Right lobe of liver (tissue), 6 donors: ENCODE results near the gene MS4A15. TPM values are rescaled to one million over a fixed set of nuclear protein-coding genes. Genes with fewer than 3 reads are reported as not detected.

Source experiments
- ATAC-seq, 4 donors: fragments of 200-7000 bp; cut with Tn5 transposase; one replicate each; pipeline ENCODE4 v1.9.1; 2020; ENCODE audit warnings: mild to moderate bottlenecking in 4 of 4, moderate library complexity in 4 of 4
- DNase-seq, 3 donors: peaks; one replicate each; pipeline ENCODE4 v3.0.0-alpha.2; 2020
- H3K27ac ChIP-seq, 3 donors: fragments of 200-600 bp; one replicate each; pipeline ENCODE4 v1.8.0; 2022
- H3K27me3 ChIP-seq, 2 donors: fragments of 200-600 bp; one replicate each; pipeline ENCODE4 v1.8.0; 2022
- H3K36me3 ChIP-seq, 4 donors: fragments of 200-600 bp; sonication (generic) in 1 of 4; one replicate each; pipeline versions ENCODE4 v1.5.1 to v1.8.0; 2017 to 2022; ENCODE audit warnings: control low read depth in 1 of 4
- H3K4me1 ChIP-seq, 4 donors: fragments of 200-600 bp; sonication (generic) in 1 of 4; one replicate each; pipeline versions ENCODE4 v1.5.1 to v1.8.0; 2017 to 2022; ENCODE audit warnings: control low read depth in 1 of 4
- H3K4me3 ChIP-seq, 3 donors: fragments of 200-600 bp; one replicate each; pipeline ENCODE4 v1.8.0; 2022
- H3K9me3 ChIP-seq, 4 donors: fragments of 200-600 bp; sonication (generic) in 1 of 4; one replicate each; pipeline versions ENCODE4 v1.5.1 to v1.8.0; 2017 to 2022; ENCODE audit warnings: control low read depth in 1 of 4
- POLR2A ChIP-seq: fragments of 450-650 bp; IDR thresholded peaks from one replicate; pipeline ENCODE4 v1.6.1; 2017; ENCODE audit warnings: antibody characterized with exemption, mild to moderate bottlenecking
- WGBS: methylation state at CpG from one replicate; pipeline ENCODE4 v1.1.6; 2018; ENCODE audit warnings: low coverage, low lambda C conversion rate; ENCODE audit not compliant: insufficient coverage; ENCODE audit errors: missing lambda C conversion rate; 5-methylcytosine and 5-hydroxymethylcytosine counted together
- intact Hi-C, 2 donors: fragments of 100-400 bp; cut with DNase I; formaldehyde crosslinking; loops; one replicate each; pipeline versions ENCODE4 v1.11.2 to v1.14.1; 2022
- total RNA-seq, 6 experiments: library from RNA; depleted of rRNA in 2 of 6; stranded (reverse); fragments of >200 nt in 2 of 6; fragmentation: NEBNext Ultra II Directional in 3 of 6; extraction: Animal tissue kit (Norgen Biotek cat#: 25700) in 3 of 6; gene quantifications; one replicate each; pipeline versions ENCODE4 v1.1.0 to v1.2.4, GENCODE V29; 2016 to 2023
- TF ChIP-seq, protein P1 (sequence below), 4 donors: fragments of 200-600 bp in 3 of 4; fragments of 450-650 bp in 1 of 4; IDR thresholded peaks; one replicate each; pipeline versions ENCODE4 v1.5.1 to v1.8.0; 2016 to 2022; ENCODE audit warnings: antibody characterized with exemption in 4 of 4, mild to moderate bottlenecking in 2 of 4
- donor health status: DM: no; HTN: yes; CAD: no.
- donor health status: DM: no; HTN: no; CAD: no.
- donor health status: DM: no; HTN: no; CAD: no.
- donor health status: DM: no; HTN: yes; CAD: no.
- donor health status: DM: no; HTN: yes; CAD: no.

MS4A15 gene
- total RNA-seq, 6 experiments from 2014 or later, result not detected

GRCh38 chr11:60788401-60789125 is 31.9 kb downstream of the MS4A15 start:
- H3K27ac ChIP-seq, result no peak overlapping the region
- no peak overlapping the region for H3K4me3 ChIP-seq
- TF ChIP-seq, protein P1, sequence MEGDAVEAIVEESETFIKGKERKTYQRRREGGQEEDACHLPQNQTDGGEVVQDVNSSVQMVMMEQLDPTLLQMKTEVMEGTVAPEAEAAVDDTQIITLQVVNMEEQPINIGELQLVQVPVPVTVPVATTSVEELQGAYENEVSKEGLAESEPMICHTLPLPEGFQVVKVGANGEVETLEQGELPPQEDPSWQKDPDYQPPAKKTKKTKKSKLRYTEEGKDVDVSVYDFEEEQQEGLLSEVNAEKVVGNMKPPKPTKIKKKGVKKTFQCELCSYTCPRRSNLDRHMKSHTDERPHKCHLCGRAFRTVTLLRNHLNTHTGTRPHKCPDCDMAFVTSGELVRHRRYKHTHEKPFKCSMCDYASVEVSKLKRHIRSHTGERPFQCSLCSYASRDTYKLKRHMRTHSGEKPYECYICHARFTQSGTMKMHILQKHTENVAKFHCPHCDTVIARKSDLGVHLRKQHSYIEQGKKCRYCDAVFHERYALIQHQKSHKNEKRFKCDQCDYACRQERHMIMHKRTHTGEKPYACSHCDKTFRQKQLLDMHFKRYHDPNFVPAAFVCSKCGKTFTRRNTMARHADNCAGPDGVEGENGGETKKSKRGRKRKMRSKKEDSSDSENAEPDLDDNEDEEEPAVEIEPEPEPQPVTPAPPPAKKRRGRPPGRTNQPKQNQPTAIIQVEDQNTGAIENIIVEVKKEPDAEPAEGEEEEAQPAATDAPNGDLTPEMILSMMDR (IDR thresholded peaks at IDR 0.05), result no peak
- TF ChIP-seq POLR2A, result no peak
- WGBS, result 67% methylated on average over 1 of the region's 7 CpGs
- ATAC-seq (no peak), DNase-seq (no peak)
- H3K4me1 ChIP-seq, result no peaks in the 10 kb centered on the region
- intact Hi-C loops, result no loop called here
- no peaks in the 10 kb centered on the region for H3K9me3 ChIP-seq
- H3K27me3 ChIP-seq, result no peaks in the 10 kb centered on the region
- H3K36me3 ChIP-seq, result no peaks in the 10 kb centered on the region

GRCh38 chr11:60790726-60791125 is 34.1 kb downstream of the MS4A15 start:
- no peak for ATAC-seq
- Histone ChIP-seq H3K9me3 (no peaks in the 10 kb centered on the region), H3K27me3 (no peaks in the 10 kb centered on the region), H3K36me3 (no peaks in the 10 kb centered on the region), H3K27ac (no peak overlapping the region), H3K4me3 (no peak overlapping the region), H3K4me1 (no peaks in the 10 kb centered on the region)
- WGBS, result 75% methylated on average over 1 of the region's 3 CpGs
- TF ChIP-seq, protein P1 (IDR thresholded peaks at IDR 0.05), result no peak
- no peak for TF ChIP-seq POLR2A
- DNase-seq, result no peak
- intact Hi-C loops, result no loop called here

GRCh38 chr11:60791153-60791933 is 34.7 kb downstream of the MS4A15 start:
- TF ChIP-seq POLR2A, result no peak
- TF ChIP-seq, protein P1 (IDR thresholded peaks at IDR 0.05), result no peak
- no peak for DNase-seq
- 69% methylated on average over 3 of the region's 4 CpGs for WGBS
- H3K4me1 ChIP-seq, result no peaks in the 10 kb centered on the region
- H3K27ac ChIP-seq, result no peak overlapping the region
- H3K27me3 ChIP-seq, result no peaks in the 10 kb centered on the region
- H3K4me3 ChIP-seq, result no peak overlapping the region
- intact Hi-C loops, result no loop called here
- H3K9me3 ChIP-seq, result no peaks in the 10 kb centered on the region
- ATAC-seq, result no peak
- H3K36me3 ChIP-seq, result no peaks in the 10 kb centered on the region

- H3K27me3 ChIP-seq, result no peaks in the 10 kb centered on the region
- intact Hi-C loops, result no loop called here
- no peaks in the 10 kb centered on the region for H3K36me3 ChIP-seq
- WGBS, result 46% methylated on average over 3 of the region's 3 CpGs
- no peak for ATAC-seq
- H3K9me3 ChIP-seq, result no peaks in the 10 kb centered on the region
- no peak for DNase-seq
- TF ChIP-seq POLR2A, result no peak
- TF ChIP-seq, protein P1 (IDR thresholded peaks at IDR 0.05), result no peak
- H3K27ac ChIP-seq, result no peak overlapping the region
- no peaks in the 10 kb centered on the region for H3K4me1 ChIP-seq
- H3K4me3 ChIP-seq, result no peak overlapping the region
Measured at GRCh38 chr11:60792521-60792920, 35.9 kb downstream of the MS4A15 start.
